Measurements from ENCODE around the gene ANKRD23.

- TF ChIP-seq CTCF (IDR thresholded peaks at IDR 0.05) (no peak), POLR2A (IDR thresholded peaks at IDR 0.05) (no peak)
These were observed 15.9 kb upstream of the ANKRD23 start for GRCh38 chr2:96859681-96860064.
